Esophagus muscularis mucosa (tissue), 4 donors: ENCODE measurements around the gene STAT3. TPM values are rescaled to one million over a fixed set of nuclear protein-coding genes. Genes with fewer than 3 reads are reported as not detected.

Source experiments
- DNase-seq: peaks from one replicate; pipeline ENCODE4 v3.0.0-alpha.2; 2017; ENCODE audit errors: extremely low spot score
- H3K27ac ChIP-seq, 4 donors: fragments of 200-600 bp; sonication (generic); replicated peaks in 1 of 4; 1 replicate in 3 of 4; 2 replicates in 1 of 4; pipeline ENCODE4 v1.5.1; 2016 to 2019; ENCODE audit warnings: mild to moderate bottlenecking in 1 of 4
- H3K27me3 ChIP-seq, 4 donors: fragments of 200-600 bp; sonication (generic); one replicate each; pipeline versions ENCODE4 v1.5.1 to v1.6.0; 2016 to 2019
- H3K36me3 ChIP-seq, 4 donors: fragments of 200-600 bp; sonication (generic); one replicate each; pipeline ENCODE4 v1.5.1; 2016 to 2019
- H3K4me1 ChIP-seq, 4 donors: fragments of 200-600 bp; sonication (generic); one replicate each; pipeline ENCODE4 v1.5.1; 2016 to 2019
- H3K4me3 ChIP-seq, 4 donors: fragments of 200-600 bp; sonication (generic); 1 replicate in 2 of 4; 2 replicates in 2 of 4; pipeline ENCODE4 v1.5.1; 2016 to 2019; ENCODE audit warnings: mild to moderate bottlenecking in 4 of 4, moderate library complexity in 1 of 4
- H3K9me3 ChIP-seq, 4 donors: fragments of 200-600 bp; sonication (generic); 1 replicate in 3 of 4; 2 replicates in 1 of 4; pipeline ENCODE4 v1.5.1; 2016 to 2019
- CTCF ChIP-seq, 3 experiments: fragments of 200-600 bp in 2 of 3; fragments of 450-650 bp in 1 of 3; sonication (generic) in 2 of 3; IDR thresholded peaks; one replicate each; pipeline ENCODE4 v1.5.1; 2017 to 2019; ENCODE audit warnings: antibody characterized with exemption in 3 of 3, mild to moderate bottlenecking in 2 of 3, moderate library complexity in 1 of 3
- EP300 ChIP-seq: sonication (generic); formaldehyde crosslinking; IDR thresholded peaks from one replicate; pipeline ENCODE4 v1.6.1; 2017; ENCODE audit warnings: antibody characterized with exemption
- POLR2A ChIP-seq: fragments of 450-650 bp; IDR thresholded peaks from one replicate; pipeline ENCODE4 v1.6.1; 2017; ENCODE audit warnings: antibody characterized with exemption, moderate library complexity, mild to moderate bottlenecking, low read depth
- POLR2AphosphoS5 ChIP-seq, 2 donors: sonication (generic); formaldehyde crosslinking; IDR thresholded peaks; one replicate each; pipeline ENCODE4 v1.6.1; 2017; ENCODE audit warnings: antibody characterized with exemption in 2 of 2
- WGBS: methylation state at CpG from one replicate; pipeline ENCODE4 v1.1.5; 2018; 5-methylcytosine and 5-hydroxymethylcytosine counted together
- intact Hi-C: fragments of 100-400 bp; cut with DNase I; formaldehyde crosslinking; loops from one replicate; pipeline ENCODE4 v1.15.1; 2023
- total RNA-seq, 4 donors: library from RNA; depleted of rRNA; stranded (reverse); fragments of >200 nt; gene quantifications; one replicate each; pipeline versions ENCODE4 v1.1.0 to v1.2.1, GENCODE V29; 2016

STAT3 gene
- total RNA-seq, 4 donors from 2014 or later, result 137 to 260 (median 211) TPM

GRCh38 chr17:42286411-42287221 lies 101.6 kb downstream of the STAT3 start:
- DNase-seq, result peak; percentile 92
- TF ChIP-seq EP300 (no peak), CTCF (IDR thresholded peaks at IDR 0.05) (no peak), POLR2A (no peak), POLR2AphosphoS5 (IDR thresholded peaks at IDR 0.05) (no peak)
- Histone ChIP-seq H3K36me3 (peaks cover 0 to 7% (median 3%) of the 10 kb centered on the region in 4 donors), H3K27ac (peak overlapping the region; percentile 89 to 96 (median 91)), H3K27me3 (no peaks in the 10 kb centered on the region), H3K4me3 (peak overlapping the region; percentile 73 to 87 (median 79)), H3K9me3 (no peaks in the 10 kb centered on the region), H3K4me1 (peaks cover 34 to 60% (median 59%) of the 10 kb centered on the region in 4 donors)
- intact Hi-C loops, result no loop called here
- 27% methylated on average over 4 of the region's 5 CpGs for WGBS

GRCh38 chr17:42285346-42286050 lies 102.7 kb downstream of the STAT3 start:
- WGBS, result 96% methylated on average over 11 of the region's 11 CpGs
- H3K4me1 ChIP-seq, result peaks cover 34 to 51% (median 49%) of the 10 kb centered on the region in 4 donors
- TF ChIP-seq POLR2A, result no peak
- TF ChIP-seq POLR2AphosphoS5 (IDR thresholded peaks at IDR 0.05), result no peak
- no peak for TF ChIP-seq EP300
- no peak for TF ChIP-seq CTCF (IDR thresholded peaks at IDR 0.05)
- H3K4me3 ChIP-seq, result no peak overlapping the region
- intact Hi-C loops, result no loop called here
- DNase-seq, result peak; percentile 42
- H3K9me3 ChIP-seq, result no peaks in the 10 kb centered on the region
- H3K36me3 ChIP-seq, result no peaks in the 10 kb centered on the region
- H3K27ac ChIP-seq, result peak overlapping the region in 1 of 4 donors; percentile 96
- H3K27me3 ChIP-seq, result no peaks in the 10 kb centered on the region

- 89% methylated on average over 7 of the region's 7 CpGs for WGBS
These were observed 103.7 kb downstream of the STAT3 start for GRCh38 chr17:42284566-42284965.

GRCh38 chr17:42284024-42284369 lies 104.2 kb downstream of the STAT3 start:
- Histone ChIP-seq H3K27me3 (no peaks in the 10 kb centered on the region), H3K4me3 (no peak overlapping the region), H3K4me1 (peaks cover 23 to 36% (median 34%) of the 10 kb centered on the region in 4 donors), H3K9me3 (no peaks in the 10 kb centered on the region), H3K27ac (no peak overlapping the region), H3K36me3 (no peaks in the 10 kb centered on the region)
- TF ChIP-seq CTCF (IDR thresholded peaks at IDR 0.05) (no peak), EP300 (no peak), POLR2AphosphoS5 (IDR thresholded peaks at IDR 0.05) (no peak)
- intact Hi-C loops, result no loop called here
- WGBS, result 94% methylated on average over 5 of the region's 5 CpGs
- DNase-seq, result peak; percentile 55

More at GRCh38 chr17:42284566-42284965, 103.7 kb downstream of the STAT3 start:
- TF ChIP-seq POLR2A (no peak), EP300 (no peak), CTCF (IDR thresholded peaks at IDR 0.05) (no peak), POLR2AphosphoS5 (IDR thresholded peaks at IDR 0.05) (no peak)
- H3K4me1 ChIP-seq, result peaks cover 29 to 41% (median 40%) of the 10 kb centered on the region in 4 donors
- H3K27ac ChIP-seq, result no peak overlapping the region
- DNase-seq, result peak; percentile 24
- H3K4me3 ChIP-seq, result no peak overlapping the region
- no peaks in the 10 kb centered on the region for H3K9me3 ChIP-seq
- intact Hi-C loops, result no loop called here
- H3K36me3 ChIP-seq, result no peaks in the 10 kb centered on the region
- H3K27me3 ChIP-seq, result no peaks in the 10 kb centered on the region
